ENCODE results near the gene RPLP2. TPM values are rescaled to one million over a fixed set of nuclear protein-coding genes. Genes with fewer than 3 reads are reported as not detected.

Gene RPLP2
- polyA plus RNA-seq, 1 donor (not counting 4 experiments of a cell fraction or from before 2014, with no cell fraction given): 632 TPM

GRCh38 chr11:766936-767210 is 42.9 kb upstream of the RPLP2 start:
- DNase-seq (ENCODE audit: low read depth, low spot score): no peak
- dilution Hi-C loops (cut with MboI; ENCODE audit: extremely low pct_ligation_motif_present, low sequenced_read_pairs): no loop called here
- peaks cover 19% of the 10 kb centered on the region for H3K4me1 ChIP-seq (ENCODE audit: control insufficient read depth, extremely low read depth, insufficient read depth, low read length)

GRCh38 chr11:767238-767637 is 42.5 kb upstream of the RPLP2 start:
- Histone ChIP-seq H3K36me3 (ENCODE audit: control insufficient read depth in 2 of 2, extremely low read depth in 1 of 2, insufficient read depth in 2 of 2, low read length in 2 of 2) (peaks cover 47 to 56% of the 10 kb centered on the region in 2 experiments), H3K4me3 (ENCODE audit: control insufficient read depth in 2 of 3, extremely low read depth in 1 of 3, insufficient read depth in 2 of 3, low read depth in 1 of 3, low read length in 3 of 3) (no peak overlapping the region), H3K9me3 (ENCODE audit: control insufficient read depth, low read depth, low read length) (no peaks in the 10 kb centered on the region), H2AFZ (ENCODE audit: control insufficient read depth, low read length) (no peak overlapping the region), H3K4me1 (ENCODE audit: control insufficient read depth, extremely low read depth, insufficient read depth, low read length) (peaks cover 16% of the 10 kb centered on the region), H3K9me1 (ENCODE audit: control insufficient read depth, extremely low read depth, insufficient read depth, low read length) (peaks cover 3% of the 10 kb centered on the region), H3K79me2 (ENCODE audit: control insufficient read depth, insufficient read depth, low read length) (peaks cover 19% of the 10 kb centered on the region), H3K9ac (ENCODE audit: control insufficient read depth, extremely low read depth, insufficient read depth, low read length) (no peak overlapping the region), H3K4me2 (ENCODE audit: control insufficient read depth, extremely low read depth, insufficient read depth, low read depth, low read length) (no peak overlapping the region), H3K27ac (ENCODE audit: control insufficient read depth, insufficient read depth, low read length) (no peak overlapping the region), H3K27me3 (ENCODE audit: control insufficient read depth, extremely low read depth, insufficient read depth, low read length) (no peaks in the 10 kb centered on the region), H4K20me1 (ENCODE audit: control insufficient read depth, extremely low read depth, insufficient read depth, low read length) (peaks cover 15% of the 10 kb centered on the region)
- TF ChIP-seq EZH2 (IDR thresholded peaks at IDR 0.05; ENCODE audit: low read length): no peak
- no peak for TF ChIP-seq CTCF (optimal IDR thresholded peaks at IDR 0.05 in 1 of 3, IDR thresholded peaks at IDR 0.05 in 1 of 3, conservative IDR thresholded peaks at IDR 0.05 in 1 of 3; ENCODE audit: extremely low read depth in 1 of 3, insufficient read depth in 2 of 3, low read length in 3 of 3)
- DNase-seq (ENCODE audit: low read depth, low spot score): no peak
- dilution Hi-C loops (cut with MboI; ENCODE audit: extremely low pct_ligation_motif_present, low sequenced_read_pairs): no loop called here
- FAIRE-seq: no peak

More at GRCh38 chr11:766936-767210, 42.9 kb upstream of the RPLP2 start:
- no peak for TF ChIP-seq CTCF (optimal IDR thresholded peaks at IDR 0.05 in 1 of 3, IDR thresholded peaks at IDR 0.05 in 1 of 3, conservative IDR thresholded peaks at IDR 0.05 in 1 of 3; ENCODE audit: extremely low read depth in 1 of 3, insufficient read depth in 2 of 3, low read length in 3 of 3)
- TF ChIP-seq EZH2 (IDR thresholded peaks at IDR 0.05; ENCODE audit: low read length): no peak
- Histone ChIP-seq H3K79me2 (ENCODE audit: control insufficient read depth, insufficient read depth, low read length) (peaks cover 15% of the 10 kb centered on the region), H3K27me3 (ENCODE audit: control insufficient read depth, extremely low read depth, insufficient read depth, low read length) (no peaks in the 10 kb centered on the region), H3K9me1 (ENCODE audit: control insufficient read depth, extremely low read depth, insufficient read depth, low read length) (peaks cover 3% of the 10 kb centered on the region), H3K36me3 (ENCODE audit: control insufficient read depth in 2 of 2, extremely low read depth in 1 of 2, insufficient read depth in 2 of 2, low read length in 2 of 2) (peaks cover 44 to 53% of the 10 kb centered on the region in 2 experiments), H3K27ac (ENCODE audit: control insufficient read depth, insufficient read depth, low read length) (no peak overlapping the region), H2AFZ (ENCODE audit: control insufficient read depth, low read length) (no peak overlapping the region), H3K9me3 (ENCODE audit: control insufficient read depth, low read depth, low read length) (no peaks in the 10 kb centered on the region), H3K9ac (ENCODE audit: control insufficient read depth, extremely low read depth, insufficient read depth, low read length) (no peak overlapping the region), H3K4me2 (ENCODE audit: control insufficient read depth, extremely low read depth, insufficient read depth, low read depth, low read length) (no peak overlapping the region), H4K20me1 (ENCODE audit: control insufficient read depth, extremely low read depth, insufficient read depth, low read length) (peaks cover 15% of the 10 kb centered on the region), H3K4me3 (ENCODE audit: control insufficient read depth in 2 of 3, extremely low read depth in 1 of 3, insufficient read depth in 2 of 3, low read depth in 1 of 3, low read length in 3 of 3) (no peak overlapping the region)
- FAIRE-seq: no peak
